GM12878 (cell line): ENCODE measurements around the gene ZNF507. TPM values are rescaled to one million over a fixed set of nuclear protein-coding genes. Genes with fewer than 3 reads are reported as not detected.

Source experiments
- ATAC-seq: fragments of 200-7000 bp; cut with Tn5 transposase; 3 replicates; pipeline ENCODE4 v1.9.1; 2020; ENCODE audit warnings: mild to moderate bottlenecking, moderate library complexity
- Bru-seq: library from RNA; stranded (reverse); fragments of 400-500 nt; gene quantifications from one replicate; lab custom pipeline; 2021; lab: Mats Ljungman, UMichigan
- BruChase-seq, 2 experiments: library from RNA; stranded (reverse); fragments of 400-500 nt; gene quantifications; one replicate each; lab custom pipeline; 2021; lab: Mats Ljungman, UMichigan
- BruUV-seq: library from RNA; stranded (reverse); fragments of 400-500 nt; replicated peaks from 2 replicates; lab custom pipeline; 2021; lab: Mats Ljungman, UMichigan
- CTCF ChIA-PET: fragments of 300-600 bp; sonication (Branson Sonifier 250); formaldehyde crosslinking; extraction: SDS; loops from one replicate; lab custom pipeline; 2021; ENCODE audit warnings: inconsistent platforms; lab: Yijun Ruan, JAX
- POLR2A ChIA-PET: fragments of 350-600 bp; formaldehyde crosslinking; extraction: SDS; loops from one replicate; lab custom pipeline; 2021; ENCODE audit warnings: inconsistent platforms; lab: Charles Lee
- RAD21 ChIA-PET: fragments of 300-600 bp; sonication (Branson Sonifier 250); formaldehyde crosslinking; loops from one replicate; lab custom pipeline; 2023; ENCODE audit warnings: antibody characterized with exemption; ENCODE audit not compliant: unreplicated experiment; lab: Charles Lee
- SMC1A ChIA-PET: fragments of 300-600 bp; sonication (Branson Sonifier 250); formaldehyde crosslinking; loops from one replicate; lab custom pipeline; 2023; ENCODE audit not compliant: unreplicated experiment, uncharacterized antibody; lab: Charles Lee
- DNase-seq: peaks from one replicate; pipeline ENCODE4 v3.0.0-alpha.2; 2011; ENCODE audit warnings: low read depth, low spot score
- FAIRE-seq: peaks from 3 replicates; lab custom pipeline; 2011; peaks lifted over from hg19 to GRCh38; lab: Jason Lieb, UNC
- H2AFZ ChIP-seq: 2 replicates; pipeline ENCODE4 v1.6.0; 2011; ENCODE audit warnings: low read depth, low read length, control low read depth; ENCODE audit not compliant: control insufficient read depth
- H3K27ac ChIP-seq: 2 replicates; pipeline ENCODE4 v1.5.1; 2011; ENCODE audit warnings: control low read depth; ENCODE audit not compliant: control insufficient read depth, insufficient read depth
- H3K27me3 ChIP-seq, 2 experiments: replicated peaks in 1 of 2; 2 replicates each; pipeline versions ENCODE4 v1.6.0 to v1.6.1; 2011; ENCODE audit warnings: low read length in 1 of 2; ENCODE audit not compliant: control insufficient read depth in 2 of 2, insufficient read depth in 2 of 2
- H3K36me3 ChIP-seq, 2 experiments: 2 replicates each; pipeline ENCODE4 v1.5.1; 2011; ENCODE audit warnings: low read length in 1 of 2; ENCODE audit not compliant: control insufficient read depth in 2 of 2, insufficient read depth in 2 of 2
- H3K4me1 ChIP-seq: 2 replicates; pipeline ENCODE4 v1.6.1; 2011; ENCODE audit warnings: mild to moderate bottlenecking, low read length, moderate library complexity, mixed read lengths; ENCODE audit not compliant: control insufficient read depth, insufficient read depth
- H3K4me2 ChIP-seq: 2 replicates; pipeline ENCODE4 v1.6.0; 2011; ENCODE audit warnings: control low read depth; ENCODE audit not compliant: control insufficient read depth, insufficient read depth
- H3K4me3 ChIP-seq: fragments of 200-600 bp; sonication (generic); 2 replicates; pipeline ENCODE4 v1.5.1; 2016
- H3K79me2 ChIP-seq: 2 replicates; pipeline ENCODE4 v1.6.0; 2011; ENCODE audit warnings: low read length; ENCODE audit not compliant: control insufficient read depth, insufficient read depth
- H3K9ac ChIP-seq: 2 replicates; pipeline ENCODE4 v1.8.0; 2011; ENCODE audit warnings: low read length, control low read depth, mixed read lengths; ENCODE audit not compliant: control insufficient read depth, insufficient read depth
- H3K9me3 ChIP-seq: replicated peaks from 3 replicates; pipeline ENCODE4 v1.5.1; 2011; ENCODE audit warnings: mild to moderate bottlenecking, low read length; ENCODE audit not compliant: control insufficient read depth, insufficient read depth
- H4K20me1 ChIP-seq: 2 replicates; pipeline ENCODE4 v1.6.0; 2011; ENCODE audit not compliant: control insufficient read depth, insufficient read depth
- BCL3 ChIP-seq: IDR thresholded peaks from 2 replicates; pipeline ENCODE4 v1.6.1; 2011; ENCODE audit warnings: borderline replicate concordance, low read depth, mild to moderate bottlenecking, moderate library complexity, low read length; ENCODE audit not compliant: insufficient read depth, poor library complexity, severe bottlenecking
- CUX1 ChIP-seq: IDR thresholded peaks from 2 replicates; pipeline ENCODE4 v1.6.1; 2012; ENCODE audit warnings: improper control_type of control experiment, low read depth, low read length; ENCODE audit not compliant: insufficient replicate concordance
- EED ChIP-seq: sonication (generic); IDR thresholded peaks from 2 replicates; pipeline ENCODE4 v1.6.1; 2016; ENCODE audit warnings: antibody characterized with exemption, low read depth
- NRF1 ChIP-seq: conservative IDR thresholded peaks from 2 replicates; pipeline ENCODE4 v1.6.1; 2011; ENCODE audit warnings: mild to moderate bottlenecking, low read depth, low read length, improper control_type of control experiment
- PML ChIP-seq: IDR thresholded peaks from 2 replicates; pipeline ENCODE4 v1.6.1; 2012; ENCODE audit warnings: low read length, inconsistent platforms
- RB1 ChIP-seq: fragments of 450-650 bp; formaldehyde crosslinking; IDR thresholded peaks from 2 replicates; pipeline ENCODE4 v1.6.1; 2017; ENCODE audit warnings: mild to moderate bottlenecking, borderline replicate concordance
- RCOR1 ChIP-seq: conservative IDR thresholded peaks from 2 replicates; pipeline ENCODE4 v1.6.1; 2012; ENCODE audit warnings: low read depth, low read length, improper control_type of control experiment
- SUPT20H ChIP-seq: IDR thresholded peaks from 2 replicates; pipeline ENCODE4 v1.6.1; 2011; ENCODE audit warnings: low read depth, mild to moderate bottlenecking, low read length, moderate library complexity, borderline replicate concordance; ENCODE audit not compliant: control insufficient read depth
- ZNF207 ChIP-seq: fragments of 450-650 bp; IDR thresholded peaks from 2 replicates; pipeline ENCODE4 v1.6.1; 2014; ENCODE audit warnings: antibody characterized with exemption, mild to moderate bottlenecking, borderline replicate concordance
- WGBS: methylation state at CpG from one replicate; pipeline ENCODE4 v1.1.6; 2016; ENCODE audit warnings: low lambda C conversion rate; ENCODE audit not compliant: insufficient replicate concordance, insufficient coverage; ENCODE audit errors: missing lambda C conversion rate; 5-methylcytosine and 5-hydroxymethylcytosine counted together
- in situ Hi-C: fragments of 300-500 bp; cut with MboI; formaldehyde crosslinking; loops from 9 replicates; pipeline ENCODE4 v1.14.3; 2018; ENCODE audit warnings: mixed read lengths
- intact Hi-C: fragments of 100-400 bp; cut with micrococcal nuclease; formaldehyde crosslinking; loops from one replicate; pipeline ENCODE4 v1.14.2; 2022; ENCODE audit not compliant: unreplicated experiment
- long read RNA-seq, 2 experiments: library from polyadenylated mRNA; unstranded; transcript quantifications; one replicate each; pipeline ENCODE4 v2.0.0, GENCODE V29; 2019 to 2020
- polyA minus RNA-seq, 3 experiments: library from RNA; depleted of rRNA, polyadenylated mRNA; stranded (reverse); fragments of >200 nt; gene quantifications; 2 replicates each; pipeline ENCODE4 v1.2.3, GENCODE V29; 2011
- polyA plus RNA-seq, 11 experiments: library from polyadenylated mRNA; depleted of rRNA in 4 of 11; unstranded in 6 of 11; stranded (reverse) in 5 of 11; fragments of >200 nt; fragmentation: Nextera tagmentation in 4 of 11; fragmentation: Illumina TruSeq in 1 of 11; extraction: Ambion mirVana in 4 of 11; extraction: Trizol in 1 of 11; gene quantifications; 1 replicate in 1 of 11; 2 replicates in 10 of 11; pipeline versions ENCODE4 v1.2.1 to v1.2.3, GENCODE V29; 2011 to 2016; ENCODE audit warnings: inconsistent platforms in 2 of 11, missing spikeins in 2 of 11, low read depth in 1 of 11
- total RNA-seq, 4 experiments: library from RNA; depleted of rRNA in 3 of 4; stranded (reverse); fragments of >200 nt in 3 of 4; fragmentation: Illumina TruSeq in 1 of 4; extraction: Trizol in 1 of 4; gene quantifications; 2 replicates each; pipeline versions ENCODE4 v1.2.1 to v1.2.3, GENCODE V29; 2013 to 2021

ZNF507 gene
- 66.7 and 70.4 TPM in 2 replicates for total RNA-seq (2013; cell fraction: nucleolus; rRNA removed)
- total RNA-seq (2014; rRNA removed) (9.4 and 10.6 TPM in 2 replicates), total RNA-seq (2014; rRNA removed; fragmentation: Illumina TruSeq; extraction: Trizol) (10.2 and 11.6 TPM in 2 replicates), total RNA-seq (2021) (16.5 and 17.4 TPM in 2 replicates), polyA plus RNA-seq (2011; rRNA removed) (18.4 and 21.5 TPM in 2 replicates), polyA plus RNA-seq (2014; fragmentation: Illumina TruSeq; extraction: Trizol) (15.8 and 18.8 TPM in 2 replicates), polyA plus RNA-seq (2014; fragmentation: Nextera tagmentation; extraction: Ambion mirVana) (1 to 10 TPM; 2.3 to 2.7 TPM), polyA plus RNA-seq (2014; rRNA removed) (10.0 and 10.3 TPM in 2 replicates), polyA plus RNA-seq (2016; fragmentation: Nextera tagmentation; extraction: Ambion mirVana) (10 to 100 TPM in 1 of 2 experiments, 1 to 10 TPM in 1; 8.3 to 10.0 TPM), polyA minus RNA-seq (2011; rRNA and poly(A)+ RNA removed) (21.8 and 37.4 TPM in 2 replicates), Bru-seq, nascent RNA (percentile 87 among the genes with signal in this experiment), BruChase-seq, experiment 1, labeled RNA remaining after a 6-hour chase (percentile 75 among the genes with signal in this experiment), BruChase-seq, experiment 2, labeled RNA remaining after a 2-hour chase (percentile 83 among the genes with signal in this experiment)
- polyA plus RNA-seq (2011; ENCODE audit: low read depth) = 6.6 TPM
- 8.4 and 8.9 TPM in 2 replicates for polyA plus RNA-seq (2011; cell fraction: cytosol; rRNA removed)
- polyA plus RNA-seq (2011; cell fraction: nucleus; rRNA removed) = 21.7 and 21.9 TPM in 2 replicates
- polyA plus RNA-seq (2012) = 6.2 and 6.9 TPM in 2 replicates
- 6.0 and 7.7 TPM in 2 replicates for polyA minus RNA-seq (2011; cell fraction: cytosol; rRNA and poly(A)+ RNA removed)
- 16.9 and 25.1 TPM in 2 replicates for polyA minus RNA-seq (2011; cell fraction: nucleus; rRNA and poly(A)+ RNA removed)
- long read RNA-seq, experiment 1, partial matches to known transcripts = 0 of 2 reads
- long read RNA-seq, experiment 1, other reads (novel, unspliced or antisense) = 0 of 2 reads
- long read RNA-seq, experiment 2, full-length matches to known transcripts = 5 of 19 reads
- long read RNA-seq, experiment 2, partial matches to known transcripts = 7 of 19 reads
- long read RNA-seq, experiment 2, other reads (novel, unspliced or antisense) = 7 of 19 reads

DNA sequence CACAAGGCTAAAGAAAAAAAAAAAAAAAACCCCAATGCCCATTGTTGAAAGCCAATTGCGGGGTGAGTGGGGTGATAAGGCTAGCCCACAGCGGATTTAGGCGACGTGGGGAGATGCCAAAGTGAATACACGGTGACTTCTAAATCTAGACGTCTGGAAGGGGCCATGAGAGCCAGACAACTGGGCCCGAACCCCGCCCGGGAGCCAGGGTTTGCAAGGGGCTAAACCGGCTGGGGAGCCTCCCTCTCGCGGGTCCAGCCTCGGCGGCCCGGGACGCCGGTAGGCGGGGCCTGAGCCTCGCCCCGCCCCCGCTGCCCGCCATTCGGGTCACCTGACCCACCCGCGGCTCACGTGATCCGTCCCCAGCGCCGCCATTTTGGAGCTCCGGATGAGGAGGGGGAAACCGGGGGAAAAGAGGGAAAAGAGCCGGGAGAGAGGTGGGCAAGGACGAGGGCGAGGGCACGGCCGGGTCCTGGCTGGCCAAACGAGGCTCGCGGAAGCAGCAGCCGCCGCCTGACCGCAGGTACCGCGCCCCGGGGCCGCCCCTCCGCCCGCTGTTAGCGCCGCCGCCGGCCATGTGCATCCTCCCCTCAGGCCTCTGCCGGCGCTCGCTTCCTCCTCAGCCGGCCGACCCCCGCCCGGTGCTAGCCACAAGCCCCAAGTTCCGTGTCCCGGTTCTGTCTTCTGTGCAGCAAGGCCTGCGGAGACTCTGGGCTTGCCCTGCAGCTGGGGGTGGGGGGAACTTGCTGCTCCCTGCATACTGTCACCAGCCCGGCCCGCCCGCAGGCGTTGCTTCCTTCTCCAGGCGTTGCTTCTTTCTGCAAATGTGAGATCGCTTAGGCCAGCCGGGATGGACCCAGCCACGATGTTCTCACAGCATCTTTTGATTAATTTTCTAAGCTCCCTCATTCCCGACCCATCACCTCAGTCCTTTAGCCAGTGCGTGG, at the start of gene ZNF507:
ZNF507 (plus strand) TSS at position 350 of the 947 bp plus-strand sequence. CDS start 7,221 bp downstream, outside the sequence.
- Histone ChIP-seq H4K20me1 (no peaks in the 10 kb centered on the region), H3K4me1 (peaks cover 4% of the 10 kb centered on the region; the same call in 1 of the 2 replicates), H3K79me2 (peaks cover 43% of the 10 kb centered on the region), H3K27ac (peak within 1 kb of the TSS; percentile 79), H3K4me2 (peak within 1 kb of the TSS; percentile 87), H3K9me3 (no peaks in the 10 kb centered on the region), H3K4me3 (peak within 1 kb of the TSS; percentile 81), H3K27me3 (no peaks in the 10 kb centered on the region), H2AFZ (peak within 1 kb of the TSS; percentile 91), H3K36me3 (no peaks in the 10 kb centered on the region; a peak in 1 of 4 replicates), H3K9ac (peak within 1 kb of the TSS; percentile 96)
- ATAC-seq = peak; percentile 93
- TSS peak; percentile 66 for BruUV-seq
- ChIA-PET POLR2A (no interaction called here), SMC1A (interaction anchor here (0.7 to 1.6 kb wide), 4 partner anchors 11 to 1320 kb away, joined by 3 to 6 read pairs (median 4); no protein-coding TSS in a partner anchor), CTCF (interaction anchor here (2.1 to 4.3 kb wide), 2 partner anchors 9 to 12 kb away, joined by 10 to 13 read pairs; no protein-coding TSS in a partner anchor), RAD21 (no interaction called here)
- intact Hi-C loops = loop anchor here (5.0 kb wide), 2 partner anchors 62 to 237 kb away; partner anchors contain the start of genes DPY19L3 and PDCD5
- in situ Hi-C loops = loop anchor here (10.0 kb wide), 1 partner anchor 219 kb away; no protein-coding TSS in a partner anchor
- no peak for FAIRE-seq
- DNase-seq = no peak
- 9% methylated on average over 45 of the region's 72 CpGs for WGBS
- TF ChIP-seq CUX1 (no peak), SUPT20H (no peak), RB1 (no peak), ZNF207 (peak; percentile 85; the same call in 1 of the 2 replicates), PML (no peak), RCOR1 (no peak), BCL3 (no peak), NRF1 (no peak), EED (peak; percentile 43; the same call in 1 of the 2 replicates)
